Glomerular visceral epithelial cell (primary cell): ENCODE data around the gene ZNF234.
"Not testable (repeated sequence)": the region's sequence is repeated elsewhere in the genome, so short reads cannot be mapped to it uniquely, and the experiment has no call there.

ENCODE experiments used
- DNase-seq: peaks from one replicate; pipeline ENCODE4 v3.0.0-alpha.2; 2016; ENCODE audit errors: extremely low spot score

Gene ZNF234

DNA sequence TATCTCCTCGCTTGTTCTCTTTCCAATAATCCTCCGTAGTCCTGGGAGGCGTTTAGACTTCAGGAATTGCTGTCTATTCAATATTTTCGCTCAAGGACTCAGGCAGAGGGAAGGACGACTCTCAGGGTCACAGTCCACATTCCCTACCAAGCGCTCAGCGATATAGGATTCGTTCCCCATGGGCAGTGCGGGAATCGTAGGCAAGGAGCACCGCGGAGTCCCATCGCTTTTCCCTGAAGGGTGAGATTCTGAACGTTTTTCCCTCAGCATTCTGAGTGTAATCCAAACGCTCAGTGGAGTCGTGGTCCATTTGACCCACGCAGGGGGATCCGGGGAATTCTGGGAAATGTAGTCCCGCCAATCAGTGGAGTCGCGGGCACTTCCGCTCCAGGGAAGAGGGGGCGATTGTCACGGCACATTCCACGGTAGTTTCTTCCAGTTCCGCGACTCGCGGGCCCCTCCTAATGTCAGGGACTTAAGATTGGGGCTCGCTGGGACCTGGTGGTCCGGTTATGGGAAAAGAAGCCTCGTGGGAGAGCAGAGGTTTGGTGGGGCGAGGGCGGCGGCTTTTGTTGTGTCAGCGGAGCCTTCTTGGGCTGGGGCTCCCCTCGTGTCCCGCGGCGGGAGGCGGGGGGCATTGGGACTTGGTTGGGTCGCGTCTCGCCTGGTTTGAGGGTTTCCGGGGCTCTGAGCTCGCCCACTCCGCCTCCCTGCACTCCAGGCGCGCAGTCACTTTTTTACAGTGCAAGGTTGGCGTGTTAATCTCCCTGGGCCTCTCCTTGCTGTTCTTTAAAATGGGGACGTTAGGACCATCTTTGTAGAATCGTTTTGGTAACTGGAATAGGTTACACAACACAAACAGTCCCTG, at the start of gene ZNF234:
ZNF234 (plus strand) TSS at position 364 of the 868 bp plus-strand sequence. CDS start 3,079 bp downstream, outside the sequence.
- DNase-seq: peak; percentile 81

- DNase-seq: no peak
Observed at GRCh38 chr19:44092108-44092507, 49.2 kb upstream of the ZNF234 start.

DNA sequence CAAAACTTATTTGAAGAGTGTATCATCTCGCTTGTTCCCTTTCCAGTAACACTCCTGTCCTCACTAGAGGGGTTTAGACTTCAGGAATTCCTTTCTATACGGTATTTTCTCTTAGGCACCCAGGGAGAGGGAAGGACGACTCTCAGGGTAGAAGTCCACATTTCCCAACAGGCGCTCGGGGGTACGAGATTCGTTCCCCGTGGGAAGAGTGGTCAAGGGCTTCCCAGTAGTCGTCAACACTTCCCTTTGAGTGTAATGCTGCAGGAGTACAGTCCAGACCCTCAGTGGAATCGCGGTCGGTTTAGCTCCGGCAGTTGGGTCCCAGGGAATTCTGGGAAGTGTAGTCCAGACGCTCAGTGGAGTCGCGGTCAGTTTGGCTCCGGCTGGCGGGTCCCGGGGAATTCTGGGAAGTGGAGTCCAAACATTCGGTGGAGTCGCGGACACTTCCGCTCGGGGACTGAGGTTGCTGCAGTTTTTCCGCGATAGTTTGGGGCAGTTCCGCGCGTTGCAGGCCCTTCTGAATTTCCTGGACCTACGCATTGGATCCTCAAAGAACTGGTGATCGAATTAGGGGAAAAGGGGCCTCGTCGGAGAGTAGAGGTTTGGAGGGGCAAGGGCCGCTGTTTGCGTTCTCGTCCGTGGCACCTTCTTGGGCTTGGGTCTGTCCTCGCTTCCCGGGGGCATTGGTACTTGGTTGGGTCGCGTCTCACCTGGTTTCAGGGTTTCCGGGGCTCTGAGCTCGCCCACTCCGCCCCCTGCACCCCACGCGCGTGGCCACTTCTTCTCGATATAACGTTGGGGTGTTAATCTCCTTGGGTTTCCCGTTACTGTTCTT, 47.2 kb upstream of the ZNF234 start, which contains the start of gene ZNF224:
ZNF224 (plus strand) TSS at position 431 of the 835 bp plus-strand sequence. CDS start 3,513 bp downstream, outside the sequence.
- peak; percentile 91 for DNase-seq

- DNase-seq: no peak
Observed at GRCh38 chr19:44107751-44108150, 33.6 kb upstream of the ZNF234 start.

DNA sequence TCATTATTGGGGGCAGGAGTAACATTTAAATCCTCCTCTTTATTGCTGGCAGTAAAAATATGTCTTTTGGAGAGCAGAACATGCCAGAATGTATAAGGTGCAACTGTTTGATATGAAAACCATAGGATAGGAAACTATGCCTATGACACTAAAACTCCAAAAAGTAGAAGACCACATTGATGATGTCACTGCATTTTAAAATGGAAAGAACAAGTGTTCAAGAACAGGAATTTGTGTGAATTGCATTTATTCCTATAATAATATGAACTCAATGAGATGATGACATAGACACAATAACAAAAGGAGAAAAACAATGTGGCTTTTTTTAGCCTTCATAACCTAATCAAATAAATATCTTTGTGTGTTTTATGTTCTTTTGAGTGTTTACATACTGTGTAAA, 31.9 kb upstream of the ZNF234 start:
- no peak for DNase-seq

- peak; percentile 50 for DNase-seq
Observed at GRCh38 chr19:44111910-44112463, 29.4 kb upstream of the ZNF234 start.

- DNase-seq: no peak
Observed at GRCh38 chr19:44112802-44113137, 28.6 kb upstream of the ZNF234 start.

DNA sequence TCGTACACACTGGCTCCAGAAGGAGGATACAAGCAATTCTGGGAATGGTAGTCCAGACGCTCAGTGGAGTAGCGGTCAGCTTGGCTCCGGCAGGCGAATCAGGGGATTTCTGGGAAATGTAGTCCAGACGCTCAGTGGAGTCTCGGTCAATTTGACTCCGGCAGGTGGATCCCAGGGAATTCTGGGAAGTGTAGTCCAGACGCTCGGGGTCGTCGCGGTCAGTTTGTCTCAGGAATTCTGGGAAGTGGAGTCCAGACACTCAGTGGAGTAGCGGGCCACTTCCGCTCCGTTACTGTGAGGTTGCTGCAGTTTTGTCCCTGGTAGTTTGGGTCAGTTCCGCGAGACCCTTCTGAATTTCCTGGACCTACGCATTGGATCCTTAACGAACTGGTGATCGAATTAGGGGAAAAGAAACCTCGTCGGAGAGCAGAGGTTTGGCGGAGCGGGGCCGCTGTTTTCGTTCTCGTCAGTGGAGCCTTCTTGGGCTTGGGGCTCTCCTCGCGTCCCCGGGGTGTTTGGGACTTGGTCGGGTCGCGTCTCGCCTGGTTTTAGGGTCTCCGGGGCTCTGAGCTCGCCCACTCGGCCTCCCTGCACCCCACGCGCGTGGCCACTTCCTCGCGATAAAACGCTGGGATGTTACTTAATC, 28.1 kb upstream of the ZNF234 start, which contains the start of gene ZNF225:
ZNF225 (plus strand) TSS at position 262 of the 646 bp plus-strand sequence. CDS start 2,429 bp downstream, outside the sequence.
- peak; percentile 97 for DNase-seq

GRCh38 chr19:44113784-44114390, 27.5 kb upstream of the ZNF234 start:
- DNase-seq: no peak

DNA sequence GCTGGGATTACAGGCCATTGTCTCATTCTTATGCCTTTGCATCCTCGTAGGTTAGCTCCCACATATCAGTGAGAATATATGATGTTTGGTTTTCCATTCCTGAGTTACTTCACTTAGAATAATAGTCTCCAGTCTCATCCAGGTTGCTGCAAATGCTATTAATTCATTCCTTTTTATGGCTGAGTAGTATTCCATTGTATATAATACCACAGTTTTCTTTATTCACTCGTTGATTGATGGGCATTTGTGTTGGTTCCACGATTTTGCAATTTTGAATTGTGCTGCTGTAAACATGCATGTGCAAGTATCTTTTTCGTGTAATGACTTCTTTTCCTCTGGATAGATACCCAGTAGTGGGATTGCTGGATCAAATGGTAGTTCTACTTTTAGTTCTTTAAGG, 20.2 kb upstream of the ZNF234 start:
- not testable (repeated sequence) for DNase-seq

DNA sequence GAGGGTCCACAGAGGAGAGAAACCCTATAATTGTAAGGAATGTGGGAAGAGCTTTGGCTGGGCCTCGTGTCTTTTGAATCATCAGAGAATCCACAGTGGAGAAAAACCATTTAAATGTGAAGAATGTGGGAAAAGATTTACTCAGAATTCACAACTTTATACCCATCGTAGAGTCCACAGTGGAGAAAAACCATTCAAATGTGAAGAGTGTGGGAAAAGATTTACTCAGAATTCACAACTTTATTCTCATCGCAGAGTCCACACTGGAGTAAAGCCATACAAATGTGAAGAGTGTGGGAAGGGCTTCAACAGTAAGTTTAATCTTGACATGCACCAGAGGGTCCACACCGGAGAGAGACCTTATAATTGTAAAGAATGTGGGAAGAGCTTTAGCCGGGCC, 9.4 kb upstream of the ZNF234 start:
- DNase-seq: no peak

DNA sequence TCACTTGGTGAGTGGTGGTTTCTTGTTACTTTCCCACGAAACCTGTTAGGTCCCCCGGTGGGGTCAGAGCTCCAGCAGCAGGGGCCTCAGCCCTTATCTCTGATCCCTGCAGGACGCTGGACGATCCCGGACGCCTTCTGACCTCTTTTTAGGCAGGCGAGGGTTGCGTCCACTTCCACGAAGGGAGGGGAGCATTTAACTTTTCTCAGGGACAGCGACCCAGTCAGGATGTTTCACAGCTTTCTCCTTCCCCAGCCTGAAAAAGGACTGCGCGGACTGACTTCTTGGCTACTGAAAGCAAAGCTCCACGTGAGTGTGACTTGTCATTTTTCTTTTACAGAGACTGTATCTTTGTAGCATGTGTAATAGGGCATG, 692 bp downstream of the ZNF234 start:
- DNase-seq: no peak

- no peak for DNase-seq
Observed at GRCh38 chr19:44149776-44150175, 8.4 kb downstream of the ZNF234 start.

GRCh38 chr19:44151491-44151890, 10.1 kb downstream of the ZNF234 start:
- DNase-seq: no peak

DNA sequence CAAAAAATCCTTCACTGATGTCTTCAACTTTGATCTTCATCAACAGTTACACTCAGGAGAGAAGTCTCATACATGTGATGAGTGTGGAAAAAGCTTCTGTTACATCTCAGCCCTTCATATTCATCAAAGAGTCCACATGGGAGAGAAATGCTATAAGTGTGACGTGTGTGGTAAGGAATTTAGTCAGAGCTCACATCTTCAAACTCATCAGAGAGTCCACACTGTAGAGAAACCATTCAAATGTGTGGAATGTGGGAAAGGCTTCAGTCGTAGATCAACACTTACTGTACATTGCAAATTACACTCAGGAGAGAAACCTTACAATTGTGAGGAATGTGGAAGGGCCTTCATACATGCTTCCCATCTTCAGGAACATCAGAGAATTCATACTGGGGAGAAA, 15.1 kb downstream of the ZNF234 start:
- DNase-seq: no peak

GRCh38 chr19:44163789-44164188, 22.4 kb downstream of the ZNF234 start:
- no peak for DNase-seq

- DNase-seq: no peak
Observed at GRCh38 chr19:44164327-44164672, 22.9 kb downstream of the ZNF234 start.

- DNase-seq: peak; percentile 97
Observed at GRCh38 chr19:44164673-44165512, 23.5 kb downstream of the ZNF234 start, which contains the start of gene ZNF226. TSS of gene ZNF226 (plus strand) at chr19:44165100. CDS start at chr19:44170081, 4,981 bp downstream.

- not testable (repeated sequence) for DNase-seq
Observed at GRCh38 chr19:44170660-44171059, 29.3 kb downstream of the ZNF234 start.

GRCh38 chr19:44176590-44176989, 35.2 kb downstream of the ZNF234 start:
- no peak for DNase-seq
